Endodermal cell (in vitro differentiated cells): ENCODE data around the gene NDUFB10. TPM values are rescaled to one million over a fixed set of nuclear protein-coding genes. Genes with fewer than 3 reads are reported as not detected.

Experiments used
- DNase-seq: peaks from one replicate; pipeline ENCODE4 v3.0.0-alpha.2; 2017
- H3K27ac ChIP-seq: 2 replicates; pipeline ENCODE4 v1.5.1; 2013; ENCODE audit warnings: mild to moderate bottlenecking, low read depth, low read length, moderate library complexity
- H3K27me3 ChIP-seq: 2 replicates; pipeline ENCODE4 v1.6.1; 2013; ENCODE audit warnings: mild to moderate bottlenecking, low read length, moderate library complexity; ENCODE audit not compliant: insufficient read depth, control insufficient read depth, poor library complexity, severe bottlenecking
- H3K36me3 ChIP-seq: 2 replicates; pipeline ENCODE4 v1.7.0; 2013; ENCODE audit warnings: mild to moderate bottlenecking, low read length, moderate library complexity; ENCODE audit not compliant: control insufficient read depth, insufficient read depth
- H3K4me1 ChIP-seq: one replicate; pipeline ENCODE4 v1.7.0; 2013; ENCODE audit warnings: low read length; ENCODE audit not compliant: control insufficient read depth, insufficient read depth
- H3K4me3 ChIP-seq: 2 replicates; pipeline ENCODE4 v1.5.1; 2013; ENCODE audit warnings: mild to moderate bottlenecking, low read length, moderate library complexity
- H3K9ac ChIP-seq: 2 replicates; pipeline ENCODE4 v1.6.1; 2013; ENCODE audit warnings: mild to moderate bottlenecking, low read length, moderate library complexity; ENCODE audit not compliant: poor library complexity, severe bottlenecking; ENCODE audit errors: extremely low read depth
- H3K9me3 ChIP-seq: 2 replicates; pipeline ENCODE4 v1.6.1; 2013; ENCODE audit warnings: mild to moderate bottlenecking, low read length, moderate library complexity; ENCODE audit not compliant: control insufficient read depth
- H3K27ac Mint-ChIP-seq: 2 replicates; pipeline ENCODE4 v1.8.0; 2020; ENCODE audit warnings: mixed read lengths
- H3K27me3 Mint-ChIP-seq: 2 replicates; pipeline ENCODE4 v1.8.0; 2021; ENCODE audit warnings: mild to moderate bottlenecking, mixed read lengths; ENCODE audit not compliant: insufficient read depth
- H3K36me3 Mint-ChIP-seq: 2 replicates; pipeline ENCODE4 v1.8.0; 2020; ENCODE audit warnings: low read depth, mixed read lengths
- H3K4me1 Mint-ChIP-seq: 2 replicates; pipeline ENCODE4 v1.8.0; 2020; ENCODE audit warnings: mixed read lengths
- H3K4me3 Mint-ChIP-seq: 2 replicates; pipeline ENCODE4 v1.8.0; 2020; ENCODE audit warnings: mild to moderate bottlenecking, moderate library complexity, mixed read lengths
- H3K9me3 Mint-ChIP-seq: 2 replicates; pipeline ENCODE4 v1.8.0; 2020; ENCODE audit warnings: mild to moderate bottlenecking, mixed read lengths
- WGBS, 2 experiments: methylation state at CpG; one replicate each; pipeline versions ENCODE4 v1.1.5 to v1.1.7; 2013; ENCODE audit warnings: missing lambda C conversion rate in 2 of 2, mixed read lengths in 1 of 2; ENCODE audit not compliant: insufficient coverage in 1 of 2, insufficient read length in 1 of 2; 5-methylcytosine and 5-hydroxymethylcytosine counted together
- total RNA-seq, 2 donors: library from RNA; stranded (reverse); fragmentation: NEBNext Ultra II Directional in 1 of 2; extraction: Animal tissue kit (Norgen Biotek cat#: 25700) in 1 of 2; gene quantifications; 2 replicates in 1 of 2; 3 replicates in 1 of 2; pipeline ENCODE4 v1.2.1, GENCODE V29; 2021
- TF ChIP-seq, protein P1 (sequence below): fragments of 200-600 bp; sonication (generic); conservative IDR thresholded peaks from 2 replicates; pipeline ENCODE4 v1.5.0; 2021; ENCODE audit warnings: antibody characterized with exemption, mild to moderate bottlenecking

The NDUFB10 gene
- total RNA-seq, 2 donors from 2014 or later = 167 to 192 TPM

- H3K36me3 Mint-ChIP-seq = peaks cover 30% of the 10 kb centered on the region
- H3K27ac Mint-ChIP-seq = no peak overlapping the region
- no peak for DNase-seq
- H3K27ac ChIP-seq = no peak overlapping the region
- no peak overlapping the region for H3K4me3 ChIP-seq
- H3K9me3 Mint-ChIP-seq = no peaks in the 10 kb centered on the region
- H3K9ac ChIP-seq = no peak overlapping the region
- no peaks in the 10 kb centered on the region for H3K4me1 ChIP-seq
- H3K4me1 Mint-ChIP-seq = no peaks in the 10 kb centered on the region
- H3K36me3 ChIP-seq = peaks cover 27% of the 10 kb centered on the region
- no peak overlapping the region for H3K4me3 Mint-ChIP-seq
- no peaks in the 10 kb centered on the region for H3K27me3 ChIP-seq
- H3K9me3 ChIP-seq = no peaks in the 10 kb centered on the region
- 95 to 98% methylated on average over 19 to 26 of the region's 26 CpGs for WGBS, 2 experiments
- peaks cover 8% of the 10 kb centered on the region for H3K27me3 Mint-ChIP-seq
- TF ChIP-seq, protein P1, sequence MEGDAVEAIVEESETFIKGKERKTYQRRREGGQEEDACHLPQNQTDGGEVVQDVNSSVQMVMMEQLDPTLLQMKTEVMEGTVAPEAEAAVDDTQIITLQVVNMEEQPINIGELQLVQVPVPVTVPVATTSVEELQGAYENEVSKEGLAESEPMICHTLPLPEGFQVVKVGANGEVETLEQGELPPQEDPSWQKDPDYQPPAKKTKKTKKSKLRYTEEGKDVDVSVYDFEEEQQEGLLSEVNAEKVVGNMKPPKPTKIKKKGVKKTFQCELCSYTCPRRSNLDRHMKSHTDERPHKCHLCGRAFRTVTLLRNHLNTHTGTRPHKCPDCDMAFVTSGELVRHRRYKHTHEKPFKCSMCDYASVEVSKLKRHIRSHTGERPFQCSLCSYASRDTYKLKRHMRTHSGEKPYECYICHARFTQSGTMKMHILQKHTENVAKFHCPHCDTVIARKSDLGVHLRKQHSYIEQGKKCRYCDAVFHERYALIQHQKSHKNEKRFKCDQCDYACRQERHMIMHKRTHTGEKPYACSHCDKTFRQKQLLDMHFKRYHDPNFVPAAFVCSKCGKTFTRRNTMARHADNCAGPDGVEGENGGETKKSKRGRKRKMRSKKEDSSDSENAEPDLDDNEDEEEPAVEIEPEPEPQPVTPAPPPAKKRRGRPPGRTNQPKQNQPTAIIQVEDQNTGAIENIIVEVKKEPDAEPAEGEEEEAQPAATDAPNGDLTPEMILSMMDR = no peak
These were observed 38.4 kb downstream of the NDUFB10 start for GRCh38 chr16:1997494-1998359.

DNA sequence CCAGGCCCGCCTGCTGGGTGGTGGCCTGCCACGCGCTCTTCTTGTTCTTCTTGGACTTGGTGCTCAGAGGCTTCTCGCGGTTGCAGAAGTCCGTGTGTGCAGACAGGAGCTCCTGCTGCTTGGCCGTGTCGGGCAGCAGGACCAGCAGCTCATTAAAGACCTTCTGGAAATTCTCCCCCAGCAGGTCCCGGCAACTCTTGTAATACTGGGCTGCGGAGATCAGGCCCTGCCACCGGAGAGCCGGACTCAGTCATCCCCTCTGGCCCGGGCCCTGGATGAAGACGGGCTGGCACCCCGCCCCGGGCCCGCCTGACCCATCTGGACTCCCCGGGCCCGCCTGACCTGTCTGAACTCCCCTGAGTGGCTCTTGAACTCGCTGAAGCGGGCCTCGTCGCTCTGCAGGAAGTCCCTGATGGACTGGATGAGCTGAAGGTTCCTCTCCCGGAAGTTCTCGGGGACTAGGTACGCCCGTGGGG lies 39.1 kb downstream of the NDUFB10 start:
- Mint-ChIP-seq H3K27me3 (peaks cover 4% of the 10 kb centered on the region), H3K4me1 (no peaks in the 10 kb centered on the region)
- H3K36me3 ChIP-seq = peaks cover 34% of the 10 kb centered on the region

DNA sequence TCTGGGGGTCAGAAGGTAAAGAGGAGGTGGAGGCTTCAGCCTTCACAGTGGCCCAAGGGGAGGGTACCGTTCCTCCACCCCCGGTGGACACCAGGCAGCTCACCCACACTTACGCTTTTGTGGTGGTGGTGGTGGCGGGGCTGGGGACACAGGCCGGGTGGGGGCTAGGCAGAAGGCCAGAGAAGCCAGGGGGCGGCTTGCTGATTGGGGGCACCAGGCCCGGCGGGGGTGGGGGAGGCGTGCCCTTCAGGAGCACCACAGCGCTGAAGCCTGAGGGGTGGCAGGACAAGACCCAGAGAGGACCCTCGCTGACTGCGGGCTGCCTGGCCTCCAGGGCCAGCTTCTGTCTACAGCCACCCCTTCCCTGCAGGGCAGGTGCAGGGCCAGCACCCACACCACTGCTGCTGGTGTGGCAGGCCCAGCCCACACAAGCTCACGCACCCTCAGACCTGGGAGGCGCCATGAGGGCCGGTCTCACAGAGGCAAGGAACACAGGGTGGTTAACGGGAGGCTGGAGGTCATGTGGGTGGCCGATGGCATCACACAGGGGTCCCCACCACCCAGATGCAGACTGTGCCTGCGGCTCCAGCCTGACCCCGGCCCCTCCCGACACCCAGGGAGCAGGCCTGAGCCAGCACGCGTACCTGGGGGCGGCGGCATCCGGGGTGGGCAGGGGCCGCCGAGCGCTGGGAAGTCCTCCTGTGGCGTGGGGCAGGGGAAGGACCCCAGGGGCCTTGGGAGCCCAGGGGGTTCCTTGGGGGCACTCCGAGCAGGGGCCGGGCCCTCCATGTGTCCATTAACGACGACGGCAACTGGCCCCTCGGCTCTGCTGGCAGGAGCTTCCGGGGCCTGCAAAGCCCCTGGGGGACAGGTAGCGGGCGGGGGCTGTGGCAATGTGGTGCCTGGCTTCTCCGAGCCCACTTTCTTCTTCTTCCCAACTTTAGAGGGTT lies 39.8 kb downstream of the NDUFB10 start:
- no peak for DNase-seq
- H3K27ac ChIP-seq = no peak overlapping the region
- no peak overlapping the region for H3K4me3 ChIP-seq
- Mint-ChIP-seq H3K36me3 (peaks cover 30% of the 10 kb centered on the region), H3K27me3 (no peaks in the 10 kb centered on the region), H3K4me3 (no peak overlapping the region), H3K27ac (no peak overlapping the region), H3K9me3 (no peaks in the 10 kb centered on the region), H3K4me1 (no peaks in the 10 kb centered on the region)
- 94 to 100% methylated on average over 3 to 39 of the region's 39 CpGs for WGBS, 2 experiments
- peaks cover 3% of the 10 kb centered on the region for H3K4me1 ChIP-seq
- H3K27me3 ChIP-seq = no peaks in the 10 kb centered on the region
- peaks cover 36% of the 10 kb centered on the region for H3K36me3 ChIP-seq
- H3K9me3 ChIP-seq = no peaks in the 10 kb centered on the region
- TF ChIP-seq, protein P1 = no peak
- no peak overlapping the region for H3K9ac ChIP-seq

More for the DNA sequence above, 39.1 kb downstream of the NDUFB10 start:
- Mint-ChIP-seq H3K9me3 (no peaks in the 10 kb centered on the region), H3K4me3 (no peak overlapping the region), H3K36me3 (peaks cover 30% of the 10 kb centered on the region), H3K27ac (no peak overlapping the region)
- no peaks in the 10 kb centered on the region for H3K4me1 ChIP-seq
- WGBS, 2 experiments = 96 to 98% methylated on average over 20 to 27 of the region's 27 CpGs
- H3K9me3 ChIP-seq = no peaks in the 10 kb centered on the region
- no peak overlapping the region for H3K27ac ChIP-seq
- TF ChIP-seq, protein P1 = no peak
- no peak overlapping the region for H3K4me3 ChIP-seq
- no peaks in the 10 kb centered on the region for H3K27me3 ChIP-seq
- no peak overlapping the region for H3K9ac ChIP-seq
- no peak for DNase-seq
